Endothelial cell of umbilical vein (primary cell): ENCODE results near the gene ITIH6.

Experiments used
- CTCF ChIP-seq, 2 donors: IDR thresholded peaks; 1 replicate in 1 of 2; 2 replicates in 1 of 2; pipeline ENCODE4 v1.5.1; 2011; ENCODE audit warnings: low read length in 2 of 2, mild to moderate bottlenecking in 2 of 2, moderate library complexity in 2 of 2, control low read depth in 1 of 2, inconsistent platforms in 1 of 2, low read depth in 1 of 2; ENCODE audit not compliant: insufficient read depth in 1 of 2; ENCODE audit errors: extremely low read depth in 1 of 2
- EZH2 ChIP-seq: IDR thresholded peaks from 2 replicates; pipeline ENCODE4 v1.6.1; 2012; ENCODE audit warnings: borderline replicate concordance, low read depth, mild to moderate bottlenecking, moderate library complexity, low read length, inconsistent platforms; ENCODE audit not compliant: severe bottlenecking
- JUN ChIP-seq: IDR thresholded peaks from 2 replicates; pipeline ENCODE4 v1.6.1; 2011; ENCODE audit warnings: borderline replicate concordance, low read depth; ENCODE audit not compliant: insufficient read length, insufficient read depth
- POLR2A ChIP-seq: IDR thresholded peaks from 2 replicates; pipeline ENCODE4 v1.6.1; 2012; ENCODE audit warnings: low read depth, mild to moderate bottlenecking, control low read depth, low read length
- POLR2AphosphoS5 ChIP-seq: IDR thresholded peaks from 2 replicates; pipeline ENCODE4 v1.6.1; 2012; ENCODE audit warnings: low read depth, mild to moderate bottlenecking, control low read depth, low read length, moderate library complexity; ENCODE audit not compliant: insufficient read depth

DNA sequence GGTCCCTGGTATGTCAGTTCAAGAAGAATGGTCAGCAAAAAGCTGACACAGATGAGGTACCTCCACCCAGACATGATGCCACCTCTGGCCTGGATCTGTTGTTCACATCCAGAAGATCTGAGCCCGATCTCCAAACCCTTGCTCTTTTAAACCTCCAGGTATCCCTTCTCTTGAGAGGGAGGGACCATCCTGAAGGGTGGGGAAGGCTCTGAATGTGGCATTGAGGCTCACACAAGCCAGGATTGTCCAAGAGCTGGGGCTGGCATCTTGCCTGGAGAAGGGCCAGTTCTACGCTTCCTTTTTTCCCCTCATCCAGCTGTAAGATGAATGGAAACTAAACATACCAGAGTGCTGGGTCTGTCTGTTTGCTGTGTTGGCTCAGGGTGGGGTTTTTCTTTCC is at the start of gene ITIH6:
- TF ChIP-seq CTCF (IDR thresholded peaks at IDR 0.05; ENCODE audit: extremely low read depth in 1 of 2, insufficient read depth in 1 of 2, low read depth in 1 of 2, low read length in 2 of 2) (no peak), POLR2AphosphoS5 (no peak), POLR2A (no peak), JUN (no peak), EZH2 (no peak)
